GM18873 (cell line): ENCODE results near the gene NCOA6.
A peak's percentile ranks its signal among the peaks of the same experiment; 100 is the strongest.

Source experiments
- ATAC-seq: cut with Tn5 transposase; IDR thresholded peaks from one replicate; pipeline ENCODE4 v1.9.1; 2021; ENCODE audit warnings: mild to moderate bottlenecking, moderate library complexity, moderate number of reproducible peaks; ENCODE audit not compliant: unreplicated experiment, low FRiP score

The NCOA6 gene

DNA sequence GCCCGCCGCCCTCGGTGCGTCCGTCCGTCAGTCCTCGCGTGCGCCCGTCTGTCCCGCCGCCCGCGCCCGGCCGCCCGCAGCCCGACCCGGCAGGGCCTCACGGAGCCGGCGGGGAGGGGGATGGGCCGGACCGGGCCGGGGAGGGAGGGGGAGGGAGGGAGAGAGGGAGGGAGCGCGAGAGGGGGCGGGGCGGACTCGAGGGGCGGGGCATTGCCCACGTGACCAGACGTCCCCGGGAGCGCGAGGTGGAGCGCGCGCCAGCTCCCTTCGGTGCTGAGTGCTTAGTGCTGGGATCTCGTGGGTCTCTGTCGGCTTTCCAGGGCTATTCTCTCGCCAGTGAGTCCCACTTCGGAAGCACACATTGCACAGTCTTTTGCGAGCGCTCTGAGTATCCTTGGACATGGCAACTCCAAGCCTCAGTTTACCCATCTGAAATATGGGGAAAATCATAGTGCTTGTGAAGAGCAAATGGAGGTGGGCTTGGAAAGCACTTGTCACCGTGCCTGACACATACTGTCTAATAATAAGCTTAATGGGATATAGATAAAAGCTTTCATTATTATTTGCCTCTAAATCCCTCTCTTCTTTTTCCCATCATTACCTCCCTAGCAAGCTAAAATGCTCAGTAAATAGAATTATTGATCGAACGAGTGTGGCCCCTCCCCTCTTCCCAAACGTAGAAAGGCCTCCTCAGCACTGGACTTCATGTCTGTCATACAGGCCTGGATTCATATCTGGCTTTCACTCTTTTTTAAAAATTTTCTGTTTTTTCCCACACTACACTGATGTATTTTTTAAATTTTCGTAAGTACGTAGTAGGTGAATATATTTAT lies at the start of gene NCOA6:
Gene NCOA6 (minus strand): TSS at position 122 of the 833 bp plus-strand sequence. CDS start 43,296 bp downstream, outside the sequence.
- peak; percentile 25 for ATAC-seq

DNA sequence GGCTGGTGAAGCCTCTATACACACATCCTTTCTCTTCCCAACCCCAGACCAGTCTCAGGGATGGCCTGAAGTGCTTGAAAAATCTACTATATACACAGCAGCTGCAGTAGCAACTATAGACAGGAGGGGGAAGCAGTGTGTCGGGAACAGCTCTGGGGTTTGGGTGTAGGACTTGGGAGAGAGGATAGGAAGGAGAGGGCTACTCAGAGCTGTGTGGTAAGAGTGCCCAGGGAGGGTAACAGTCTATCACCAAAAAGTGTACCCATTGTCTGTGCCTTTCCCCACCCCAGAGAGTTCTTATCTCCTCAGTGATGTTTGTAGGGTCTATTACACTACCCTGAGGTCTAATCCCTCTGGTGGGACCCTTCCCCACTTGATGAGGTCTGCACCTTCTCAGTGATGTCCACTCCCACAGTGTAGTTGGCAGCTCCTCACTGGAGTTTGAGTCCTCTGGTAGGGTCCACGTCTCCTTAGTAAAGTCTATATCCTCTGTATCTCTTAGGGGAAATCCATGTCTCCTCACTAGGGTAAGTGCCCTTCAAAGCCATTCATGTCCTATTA lies 48.7 kb upstream of the NCOA6 start:
- ATAC-seq, result no peak

DNA sequence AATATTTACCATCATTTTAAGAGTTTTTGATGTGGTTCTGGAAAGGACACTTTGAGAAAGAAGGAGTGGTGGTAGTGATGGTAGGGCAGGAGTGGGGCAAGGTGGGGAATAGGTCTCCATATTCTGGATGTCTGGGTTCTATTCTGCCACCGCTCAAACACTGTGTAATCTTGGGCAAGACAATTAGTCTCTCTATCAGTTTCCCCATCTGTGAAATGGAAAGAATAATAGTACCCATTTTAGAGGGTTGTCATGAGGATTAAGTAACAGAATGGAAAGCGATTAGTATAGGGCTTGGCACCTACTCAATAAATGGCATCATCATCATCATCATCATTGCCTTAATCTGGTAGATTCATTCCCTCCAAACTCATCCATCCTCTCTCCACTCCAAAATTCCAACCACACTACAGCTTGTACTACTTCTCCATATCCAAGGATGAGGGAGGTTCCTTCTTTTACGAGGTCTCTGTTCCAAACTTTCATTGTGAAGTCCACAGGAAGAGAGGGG lies 48.2 kb upstream of the NCOA6 start:
- no peak for ATAC-seq

DNA sequence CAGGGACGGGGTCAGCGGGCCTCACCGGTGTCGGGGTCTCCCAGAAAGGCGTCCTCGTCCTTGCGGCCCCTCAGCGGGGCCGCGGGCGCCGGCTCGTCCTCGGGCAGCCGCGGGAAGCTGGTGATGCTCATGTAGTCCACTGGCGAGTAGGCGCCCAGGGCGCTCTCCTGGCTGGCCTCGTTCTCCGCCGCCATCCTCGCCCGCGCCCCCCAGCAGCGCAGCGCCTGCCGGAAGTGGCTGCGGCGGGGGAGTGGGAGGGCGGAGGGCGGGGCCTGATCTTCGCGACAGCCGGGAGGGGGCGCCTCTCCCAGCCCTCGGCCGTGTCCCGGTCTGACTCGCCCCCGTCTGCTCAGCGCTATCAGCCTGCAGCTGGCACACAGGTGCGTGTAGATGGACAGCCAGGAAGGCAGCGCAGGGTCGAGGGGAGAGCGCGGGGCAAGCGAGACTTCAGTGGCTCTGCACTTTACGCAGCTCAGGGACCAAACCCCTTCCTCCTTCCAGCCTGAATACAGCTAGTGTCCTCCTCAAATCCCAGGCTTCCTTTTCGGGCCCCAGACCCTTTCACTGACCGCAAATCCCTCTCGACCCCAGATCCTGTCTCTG lies 47.3 kb upstream of the NCOA6 start, which contains the start of gene GGT7:
Gene GGT7 (minus strand): TSS at position 235 of the 603 bp plus-strand sequence. CDS start 41 bp downstream, at position 194.
- ATAC-seq, result no peak

DNA sequence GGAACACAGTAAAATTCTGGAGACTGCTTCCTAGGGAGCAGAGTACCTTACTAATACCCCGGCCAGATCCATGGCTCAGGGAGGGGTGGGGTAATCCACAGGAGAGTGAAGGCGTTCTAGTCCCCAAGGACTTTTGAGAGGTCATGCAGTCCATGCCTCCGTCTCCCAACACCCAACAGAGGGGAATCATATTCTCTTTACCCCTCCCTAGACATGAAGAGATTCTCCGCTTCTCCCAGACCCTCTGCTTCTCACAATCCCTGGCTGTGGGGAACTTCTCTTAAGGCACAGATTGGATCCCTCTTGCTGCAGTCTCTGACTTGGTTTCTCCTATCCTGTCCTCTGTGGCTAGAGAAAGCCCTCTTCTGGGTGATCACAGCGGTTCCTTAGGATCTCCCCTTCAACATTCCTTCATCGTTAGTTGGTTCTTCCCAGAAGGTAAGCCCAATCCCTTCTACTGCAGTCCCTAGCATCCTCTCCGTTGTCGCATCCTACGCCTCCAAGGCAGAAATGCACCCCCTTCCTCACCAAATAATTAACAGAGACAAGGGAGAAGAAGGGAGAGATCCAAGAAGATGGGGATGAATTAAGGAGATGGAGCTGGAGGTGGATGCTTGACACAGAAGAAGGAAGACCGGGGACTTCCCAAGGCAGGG lies 46.6 kb upstream of the NCOA6 start:
- no peak for ATAC-seq

DNA sequence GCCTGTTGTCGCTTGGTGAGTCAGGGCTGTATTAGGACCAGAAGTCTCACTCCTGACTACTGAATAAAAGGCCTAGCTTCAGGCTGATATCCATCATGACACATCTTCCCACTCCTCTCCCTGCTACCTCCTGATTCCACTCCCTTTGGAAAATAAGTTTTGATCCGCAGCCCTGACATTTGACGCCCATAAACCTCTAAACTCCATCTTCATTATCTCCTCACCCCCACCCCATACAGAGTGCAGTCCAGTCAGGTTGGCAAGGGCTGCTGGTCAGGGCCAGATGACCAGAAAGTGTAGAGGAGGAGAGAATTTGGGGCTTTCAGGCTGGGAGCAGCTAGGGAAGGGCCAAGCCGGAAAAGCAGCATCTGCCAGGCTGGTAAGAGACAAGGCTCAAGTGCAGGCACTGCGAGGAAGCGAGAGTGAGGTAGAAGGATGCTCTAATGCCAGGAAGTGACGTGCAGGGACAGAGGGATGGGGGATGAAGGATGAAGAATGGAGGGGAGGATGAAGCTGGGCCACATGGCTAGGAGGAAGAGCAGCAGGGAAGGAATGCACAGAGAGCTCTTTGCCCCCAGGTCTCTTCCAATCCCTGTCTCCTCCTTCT lies 46.0 kb upstream of the NCOA6 start:
- ATAC-seq, result no peak

DNA sequence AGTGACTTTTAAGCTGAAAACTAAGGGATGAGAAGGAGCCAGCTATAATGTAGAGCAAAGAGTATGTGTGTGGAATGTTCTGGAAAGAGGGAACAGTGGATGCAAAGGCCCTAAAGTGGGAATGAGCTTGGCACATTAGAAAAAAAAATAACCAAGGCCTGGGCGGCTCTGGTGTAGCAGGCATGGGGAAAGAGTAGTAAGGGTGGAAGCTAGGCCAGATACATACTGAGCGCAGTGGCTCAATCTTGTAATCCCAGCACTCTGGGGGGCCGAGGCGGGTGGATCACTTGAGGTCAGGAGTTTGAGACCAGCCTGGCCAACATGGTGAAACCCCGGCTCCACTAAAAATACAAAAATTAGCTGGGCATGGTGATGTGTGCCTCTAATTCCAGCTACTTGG lies 38.8 kb upstream of the NCOA6 start:
- no peak for ATAC-seq

DNA sequence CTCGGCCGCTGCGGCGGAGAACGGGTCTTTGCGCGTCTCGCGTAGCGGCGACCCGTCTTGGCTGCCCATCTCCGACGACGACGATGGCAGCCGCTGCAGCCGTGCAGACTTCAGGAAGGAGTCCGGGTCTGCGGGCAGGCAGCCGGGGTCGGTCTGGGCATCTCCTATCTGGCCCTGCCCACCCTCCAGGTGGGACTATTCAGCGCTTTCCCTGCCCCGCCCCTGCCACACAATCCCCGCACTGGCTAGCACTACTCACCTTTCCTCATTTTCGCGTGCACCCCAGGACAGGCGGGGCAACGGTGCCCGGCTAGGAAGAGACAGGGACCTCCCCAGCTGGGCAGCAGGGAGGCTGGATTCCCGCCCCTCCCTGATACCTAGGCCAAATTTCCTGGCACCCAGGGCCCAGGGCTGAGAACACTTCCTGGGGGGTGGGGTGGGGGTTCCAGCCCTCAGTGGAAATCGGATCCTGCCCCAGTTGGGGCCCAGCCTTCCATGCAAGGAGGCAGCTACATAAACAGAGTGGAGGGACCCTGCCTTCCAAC lies 38.0 kb upstream of the NCOA6 start:
- no peak for ATAC-seq

DNA sequence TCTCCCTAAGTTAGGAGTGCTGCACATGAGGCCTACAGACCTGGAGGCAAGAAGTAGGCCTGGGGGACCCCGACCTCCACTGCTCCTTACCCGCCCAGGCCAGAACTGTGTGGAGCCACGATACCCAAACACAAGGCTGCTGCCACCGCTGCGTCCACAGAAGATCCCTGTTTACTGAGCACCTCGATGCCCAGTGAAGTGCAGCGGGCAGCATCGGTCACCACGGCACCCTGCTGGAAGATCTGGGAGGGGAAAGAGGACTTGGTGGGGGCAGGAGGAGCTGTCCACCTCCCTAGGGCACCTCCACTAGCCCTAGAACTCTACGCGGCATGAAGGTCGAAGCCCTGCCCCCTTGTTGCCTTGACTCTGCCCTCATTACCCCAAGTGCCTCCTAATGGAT lies 37.3 kb upstream of the NCOA6 start:
- ATAC-seq, result no peak

DNA sequence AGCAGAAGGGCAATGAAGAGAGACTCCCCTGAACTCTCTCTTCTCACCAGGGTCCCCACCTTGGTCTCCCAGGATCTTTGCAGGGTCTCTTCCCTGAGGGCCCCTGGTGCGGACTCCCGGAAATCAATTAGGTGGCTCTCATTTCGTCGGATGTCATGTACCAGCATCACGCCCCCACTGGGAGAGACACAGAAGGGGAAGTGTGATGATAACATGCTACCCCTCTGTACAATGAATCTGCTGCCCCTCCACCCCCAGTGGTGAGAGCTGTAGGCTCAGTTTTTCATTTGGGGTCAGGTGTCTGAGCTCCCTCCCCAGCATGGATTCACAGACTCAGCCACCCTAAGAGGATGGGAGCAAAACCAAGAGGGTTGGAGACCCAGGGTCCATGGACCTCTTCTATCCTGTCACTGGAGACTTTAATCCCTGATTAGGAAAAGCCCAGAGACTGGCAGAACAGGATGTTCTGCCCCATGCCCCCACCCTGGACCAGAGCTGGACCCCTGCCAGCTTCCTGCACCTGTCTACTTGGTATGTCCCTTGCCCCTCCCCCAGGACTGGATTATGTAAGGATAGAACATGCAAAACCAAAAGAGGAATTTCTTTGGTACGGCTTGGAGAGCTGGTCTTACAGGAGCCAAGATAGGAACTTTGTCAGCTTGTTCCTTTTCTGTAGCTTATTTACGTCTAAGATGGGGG lies 36.1 kb upstream of the NCOA6 start:
- no peak for ATAC-seq

DNA sequence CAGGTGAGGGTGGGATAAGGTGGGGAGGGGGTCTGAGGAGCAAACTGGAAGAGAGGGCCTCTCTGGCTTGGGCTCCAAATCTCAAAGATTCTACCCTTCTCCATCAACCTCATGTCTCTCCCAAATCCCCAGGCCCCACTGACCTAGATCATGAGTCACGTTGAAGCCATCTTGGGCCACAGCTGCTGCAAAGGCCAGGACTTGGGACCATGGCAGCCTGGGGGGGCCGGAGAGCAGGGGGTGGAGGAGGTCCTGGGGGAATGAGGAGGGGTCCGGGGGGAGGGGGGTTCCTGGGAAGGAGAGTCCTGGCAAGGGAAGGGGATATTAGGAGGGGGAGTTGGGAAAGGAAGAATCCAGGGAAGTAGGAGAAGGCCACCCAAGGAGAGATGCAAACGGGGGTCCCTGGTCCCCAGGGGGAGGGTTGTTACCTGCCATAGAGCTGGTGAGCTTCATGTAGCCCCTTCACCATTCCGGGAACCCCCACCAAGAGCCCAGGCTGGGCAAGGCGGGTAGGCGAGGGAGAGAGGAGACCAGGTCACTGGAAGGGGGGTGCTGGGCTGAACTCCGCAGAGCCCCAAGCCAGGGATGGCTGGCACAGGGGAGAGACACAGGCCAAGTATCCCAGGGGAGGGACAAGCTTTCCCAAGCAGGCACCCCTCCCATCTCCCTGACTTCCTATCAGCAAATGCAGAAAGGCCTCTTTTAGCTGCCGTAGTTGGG lies 34.5 kb upstream of the NCOA6 start:
- ATAC-seq, result no peak

DNA sequence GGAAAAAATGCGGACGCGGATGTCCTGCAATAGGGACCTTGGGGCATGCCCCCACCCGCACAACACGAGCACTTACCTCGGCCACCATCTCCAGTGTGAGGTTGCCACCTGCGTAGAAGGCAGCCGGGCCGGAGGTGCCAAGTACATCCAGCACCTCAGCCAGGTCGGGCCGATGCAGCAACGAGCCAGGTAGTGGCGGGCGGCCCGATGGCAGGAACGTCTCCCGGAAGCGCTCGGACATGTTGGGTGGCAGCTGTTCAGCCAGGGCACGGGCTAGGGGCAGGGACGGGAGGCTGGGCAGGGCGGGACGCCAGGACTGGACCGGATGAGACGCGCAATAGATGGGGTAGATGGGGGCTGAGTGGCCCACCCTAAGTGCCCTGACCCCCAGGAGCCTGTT lies 33.9 kb upstream of the NCOA6 start:
- no peak for ATAC-seq

DNA sequence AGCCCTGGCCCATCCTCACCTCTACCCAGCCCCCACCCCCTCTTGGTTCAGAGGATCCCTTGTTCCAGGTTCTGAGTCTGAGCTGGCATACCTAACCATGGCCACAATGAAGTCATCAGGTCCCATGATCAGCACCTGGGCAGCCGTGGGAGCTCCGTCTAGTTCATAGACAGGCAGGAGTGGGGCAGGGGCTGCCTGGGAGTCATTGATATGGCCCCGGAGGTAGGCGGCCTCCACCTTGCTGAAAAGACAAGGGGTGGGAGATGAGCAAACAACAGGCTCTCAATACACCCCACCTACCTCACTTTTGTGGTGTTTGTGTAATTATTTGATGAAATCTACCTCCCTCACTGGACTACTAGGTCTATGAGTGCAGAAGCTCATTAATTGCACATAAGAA lies 26.8 kb upstream of the NCOA6 start:
- ATAC-seq, result no peak

DNA sequence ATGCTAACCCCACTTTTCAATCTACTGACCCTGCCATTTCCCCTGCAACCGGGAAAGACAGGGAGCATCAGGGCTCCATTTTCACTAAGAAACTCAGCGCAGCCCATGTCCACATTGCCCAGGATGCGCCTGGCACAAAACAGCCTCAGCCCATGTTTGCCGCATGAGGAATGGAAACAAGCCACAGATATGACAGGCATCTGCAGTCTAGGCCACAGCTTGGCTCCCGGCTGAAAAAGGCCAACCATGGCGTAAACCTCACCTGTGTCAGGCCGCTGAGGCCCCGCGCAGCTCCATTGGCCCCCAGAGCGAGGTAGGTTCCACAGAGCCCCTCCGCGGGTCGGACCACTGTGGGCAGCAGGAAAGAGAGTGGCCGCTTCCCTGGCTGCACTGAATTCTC lies 25.5 kb upstream of the NCOA6 start:
- no peak for ATAC-seq

DNA sequence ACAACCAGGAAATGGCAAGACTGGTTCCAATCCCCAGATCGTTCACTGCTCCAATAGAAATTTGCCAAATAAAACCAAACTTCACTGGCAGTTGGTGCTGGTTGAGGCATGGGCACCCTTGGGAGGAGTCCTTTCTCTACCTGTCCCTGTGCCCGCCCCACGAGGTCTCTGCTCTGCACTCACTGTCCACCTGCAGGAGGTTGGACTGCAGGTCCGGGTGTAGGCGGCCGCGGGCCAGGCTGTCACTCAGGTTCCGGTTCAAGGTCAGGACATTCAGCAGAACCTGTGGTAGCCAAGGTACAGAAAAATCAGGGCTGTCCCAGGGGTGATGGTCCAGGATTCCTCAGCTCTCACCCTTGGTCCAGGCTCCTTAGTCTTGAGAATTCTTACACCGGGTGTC lies 24.3 kb upstream of the NCOA6 start:
- ATAC-seq, result no peak

DNA sequence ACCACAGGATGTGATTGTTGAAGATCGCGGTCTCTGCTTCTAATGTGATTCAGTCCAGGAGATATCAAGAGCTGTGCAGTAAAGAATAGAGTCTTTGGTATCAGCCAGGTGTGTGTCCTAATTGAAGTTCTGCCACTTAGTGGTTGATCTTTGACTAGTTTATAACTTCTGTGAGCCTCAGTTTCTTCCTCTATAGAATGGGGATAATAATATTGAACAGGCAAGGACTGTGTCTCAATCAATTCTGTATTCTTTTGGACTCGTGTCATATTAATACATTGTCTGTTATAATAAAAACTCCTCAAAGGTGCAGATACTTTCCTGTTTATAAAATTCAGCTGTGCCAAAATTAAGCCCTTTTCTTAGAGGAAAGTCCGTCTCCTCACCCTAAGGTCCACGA lies 23.1 kb upstream of the NCOA6 start:
- no peak for ATAC-seq

DNA sequence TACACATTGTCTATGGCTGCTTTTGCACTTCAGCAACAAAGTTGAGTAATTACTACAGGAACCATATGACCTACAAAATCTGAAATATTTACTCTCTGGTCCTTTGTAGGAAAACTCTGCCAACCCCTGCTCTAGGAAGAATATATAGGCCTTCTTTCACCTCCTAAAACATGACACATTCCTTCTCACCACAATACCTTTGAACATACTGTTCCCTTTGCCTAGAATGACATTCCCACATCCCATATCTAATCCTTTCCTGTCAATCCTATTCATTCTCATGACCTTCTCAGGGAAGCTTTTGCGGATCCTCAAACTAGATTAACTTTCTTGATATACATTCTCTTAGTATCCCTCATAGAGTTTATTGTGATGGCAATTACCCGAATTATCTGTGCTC lies 18.0 kb upstream of the NCOA6 start:
- ATAC-seq, result no peak

DNA sequence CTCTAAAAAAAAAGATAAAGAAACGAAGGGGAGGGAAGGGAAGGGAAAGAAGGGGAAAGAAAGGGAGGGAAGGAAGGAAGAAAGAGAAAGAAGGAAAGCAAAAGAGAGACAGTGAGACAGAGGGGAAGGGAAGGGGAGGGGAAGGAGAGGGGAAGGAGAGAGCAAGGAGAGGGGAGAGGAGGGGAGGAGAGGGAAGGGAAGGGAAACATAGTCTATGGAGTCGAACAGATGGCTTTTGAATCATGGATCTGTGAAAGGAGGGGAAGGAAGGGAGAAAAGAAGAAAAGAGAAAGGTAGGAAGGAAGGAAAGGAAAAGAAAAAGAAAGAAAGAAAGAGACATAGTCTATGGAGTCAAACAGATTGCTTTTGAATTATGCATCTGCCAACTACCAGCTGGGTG lies 16.7 kb upstream of the NCOA6 start:
- no peak for ATAC-seq

DNA sequence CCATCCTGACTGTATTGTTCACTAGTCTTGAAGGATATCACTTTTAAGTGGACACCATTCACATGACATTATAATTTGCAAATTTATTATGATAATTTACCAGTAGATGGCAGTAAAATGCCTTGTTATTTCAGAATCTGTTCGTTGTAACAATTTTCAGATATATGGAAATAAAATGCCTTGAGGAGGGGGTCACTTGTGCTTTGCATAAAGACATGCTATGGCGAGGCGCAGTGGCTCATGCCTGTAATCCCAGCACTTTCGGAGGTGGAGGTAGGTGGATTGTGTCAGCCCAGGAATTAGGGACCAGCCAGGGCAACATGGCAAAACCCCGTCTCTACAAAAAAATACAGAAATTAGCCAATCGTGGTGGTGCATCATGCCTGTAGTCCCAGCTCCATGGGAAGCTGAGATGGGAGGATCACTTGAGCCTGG lies 9.0 kb upstream of the NCOA6 start:
- no peak for ATAC-seq
